Neural cell (in vitro differentiated cells): Measurements from ENCODE around the gene LELP1. TPM values are rescaled to one million over a fixed set of nuclear protein-coding genes. Genes with fewer than 3 reads are reported as not detected.

Source experiments
- H2AFZ ChIP-seq: fragments of 200-600, 300-800 bp; sonication (generic), shearing (Covaris generic); 2 replicates; pipeline ENCODE4 v1.6.0; 2014; ENCODE audit warnings: low read depth, mild to moderate bottlenecking, antibody characterized with exemption, low read length, moderate library complexity
- H3F3A ChIP-seq: fragments of 200-600 bp; shearing (Covaris generic); 2 replicates; pipeline ENCODE4 v1.6.1; 2016; ENCODE audit warnings: mild to moderate bottlenecking, moderate library complexity, mixed read lengths, antibody characterized with exemption, low read length; ENCODE audit not compliant: insufficient read depth, poor library complexity, severe bottlenecking
- H3K27ac ChIP-seq: fragments of 200-600, 300-800 bp; sonication (generic), shearing (Covaris generic); 2 replicates; pipeline ENCODE4 v1.5.1; 2014; ENCODE audit warnings: mild to moderate bottlenecking, low read length, moderate library complexity
- H3K27me3 ChIP-seq: fragments of 300-800, 200-600 bp; sonication (generic), shearing (Covaris generic); 2 replicates; pipeline ENCODE4 v1.6.0; 2014; ENCODE audit warnings: mild to moderate bottlenecking, low read depth, low read length, moderate library complexity; ENCODE audit not compliant: insufficient read depth
- H3K36me3 ChIP-seq: fragments of 300-800, 200-600 bp; sonication (generic), shearing (Covaris generic); 2 replicates; pipeline ENCODE4 v1.5.1; 2014; ENCODE audit warnings: mild to moderate bottlenecking, antibody characterized with exemption, low read length, moderate library complexity; ENCODE audit not compliant: insufficient read depth
- H3K4me2 ChIP-seq: fragments of 300-800, 200-600 bp; sonication (generic), shearing (Covaris generic); 2 replicates; pipeline ENCODE4 v1.6.0; 2014; ENCODE audit warnings: mild to moderate bottlenecking, low read length
- H3K4me3 ChIP-seq: fragments of 300-800, 200-600 bp; sonication (generic), shearing (Covaris generic); 2 replicates; pipeline ENCODE4 v1.5.1; 2014; ENCODE audit warnings: mild to moderate bottlenecking, low read length, moderate library complexity
- H3K79me2 ChIP-seq: fragments of 200-600 bp; shearing (Covaris generic); replicated peaks from 2 replicates; pipeline ENCODE4 v1.6.0; 2014; ENCODE audit warnings: mild to moderate bottlenecking, low read length, moderate library complexity; ENCODE audit not compliant: insufficient read depth
- H3K9ac ChIP-seq: fragments of 300-800, 200-600 bp; sonication (generic), shearing (Covaris generic); 2 replicates; pipeline ENCODE4 v1.6.1; 2016; ENCODE audit warnings: mild to moderate bottlenecking, low read length, mixed read lengths
- H3K9me2 ChIP-seq: fragments of 200-600 bp; shearing (Covaris generic); 2 replicates; pipeline ENCODE4 v1.6.1; 2016; ENCODE audit warnings: mild to moderate bottlenecking, low read length, mixed read lengths; ENCODE audit not compliant: insufficient read depth
- H3K9me3 ChIP-seq: fragments of 200-600, 300-800 bp; sonication (generic), shearing (Covaris generic); 2 replicates; pipeline ENCODE4 v1.6.1; 2016; ENCODE audit warnings: mild to moderate bottlenecking, mixed run types, low read length, moderate library complexity, mixed read lengths
- H4K20me1 ChIP-seq: fragments of 200-600 bp; shearing (Covaris generic); 2 replicates; pipeline ENCODE4 v1.6.1; 2016; ENCODE audit warnings: mild to moderate bottlenecking, mixed run types; ENCODE audit not compliant: insufficient read depth
- CTCF ChIP-seq: fragments of 450-650 bp; IDR thresholded peaks from 2 replicates; pipeline ENCODE4 v1.5.1; 2014; ENCODE audit warnings: antibody characterized with exemption, mild to moderate bottlenecking, moderate library complexity; ENCODE audit not compliant: poor library complexity, severe bottlenecking
- EP300 ChIP-seq: fragments of 450-650 bp; conservative IDR thresholded peaks from 2 replicates; pipeline ENCODE4 v1.6.1; 2014; ENCODE audit warnings: antibody characterized with exemption, mild to moderate bottlenecking, moderate library complexity; ENCODE audit not compliant: poor library complexity, severe bottlenecking
- EZH2 ChIP-seq: fragments of 200-600, 300-800 bp; shearing (Covaris generic), sonication (generic); IDR thresholded peaks from 2 replicates; pipeline ENCODE4 v1.6.1; 2014; ENCODE audit warnings: antibody characterized with exemption, low read length, borderline replicate concordance, mild to moderate bottlenecking; ENCODE audit not compliant: insufficient read depth, poor library complexity, severe bottlenecking
- MXI1 ChIP-seq: fragments of 450-650 bp; conservative IDR thresholded peaks from 2 replicates; pipeline ENCODE4 v1.6.1; 2014; ENCODE audit warnings: antibody characterized with exemption, mild to moderate bottlenecking; ENCODE audit not compliant: poor library complexity, severe bottlenecking
- POLR2AphosphoS5 ChIP-seq: IDR thresholded peaks from 2 replicates; pipeline ENCODE4 v1.6.1; 2012
- RAD21 ChIP-seq: fragments of 450-650 bp; conservative IDR thresholded peaks from 2 replicates; pipeline ENCODE4 v1.6.1; 2014; ENCODE audit warnings: antibody characterized with exemption, mild to moderate bottlenecking, moderate library complexity
- REST ChIP-seq: IDR thresholded peaks from 2 replicates; pipeline ENCODE4 v1.6.1; 2012; ENCODE audit warnings: borderline replicate concordance
- SMC3 ChIP-seq: fragments of 450-650 bp; conservative IDR thresholded peaks from 2 replicates; pipeline ENCODE4 v1.6.1; 2014; ENCODE audit warnings: antibody characterized with exemption, mild to moderate bottlenecking, moderate library complexity; ENCODE audit not compliant: poor library complexity
- TAF1 ChIP-seq: IDR thresholded peaks from 2 replicates; pipeline ENCODE4 v1.6.1; 2012; ENCODE audit warnings: low read depth
- polyA plus RNA-seq: library from polyadenylated mRNA; depleted of rRNA; stranded (reverse); fragments of >200 nt; gene quantifications from 2 replicates; pipeline ENCODE4 v1.2.3, GENCODE V29; 2014

Gene LELP1
- polyA plus RNA-seq, 1 donor from 2014 or later, result not detected

GRCh38 chr1:153217744-153218416, 14.7 kb downstream of the LELP1 start:
- H3K9me2 ChIP-seq, result no peaks in the 10 kb centered on the region
- H3K36me3 ChIP-seq, result no peaks in the 10 kb centered on the region
- H3K4me3 ChIP-seq, result no peak overlapping the region
- H2AFZ ChIP-seq, result no peak overlapping the region
- no peak for TF ChIP-seq SMC3
- no peak for TF ChIP-seq CTCF
- TF ChIP-seq REST, result no peak
- TF ChIP-seq POLR2AphosphoS5, result no peak
- TF ChIP-seq EP300, result no peak
- TF ChIP-seq EZH2, result no peak
- no peak for TF ChIP-seq TAF1
- TF ChIP-seq RAD21, result no peak
- TF ChIP-seq MXI1, result no peak
- no peaks in the 10 kb centered on the region for H3K79me2 ChIP-seq
- H4K20me1 ChIP-seq, result no peaks in the 10 kb centered on the region
- no peak overlapping the region for H3K9ac ChIP-seq
- H3K27ac ChIP-seq, result no peak overlapping the region
- no peaks in the 10 kb centered on the region for H3K9me3 ChIP-seq
- no peaks in the 10 kb centered on the region for H3K27me3 ChIP-seq
- H3K4me2 ChIP-seq, result no peak overlapping the region
- H3F3A ChIP-seq, result no peaks in the 10 kb centered on the region

- Histone ChIP-seq H3K9ac (no peak overlapping the region), H3K27me3 (no peaks in the 10 kb centered on the region), H3K9me2 (no peaks in the 10 kb centered on the region), H3K27ac (no peak overlapping the region), H2AFZ (no peak overlapping the region), H3F3A (no peaks in the 10 kb centered on the region), H3K4me2 (no peak overlapping the region), H3K36me3 (no peaks in the 10 kb centered on the region), H3K4me3 (no peak overlapping the region), H3K79me2 (no peaks in the 10 kb centered on the region), H4K20me1 (no peaks in the 10 kb centered on the region), H3K9me3 (no peaks in the 10 kb centered on the region)
- TF ChIP-seq RAD21, result no peak
- no peak for TF ChIP-seq MXI1
These were observed 17.5 kb downstream of the LELP1 start for GRCh38 chr1:153220606-153221303.
